HG02642 (cell line): ENCODE results near the gene INKA1.

Experiments used
- ATAC-seq: cut with Tn5 transposase; IDR thresholded peaks from one replicate; pipeline ENCODE4 v1.9.1; 2021; ENCODE audit warnings: mild to moderate bottlenecking; ENCODE audit not compliant: unreplicated experiment, poor library complexity

Gene INKA1

GRCh38 chr3:49786357-49787181 lies 16.5 kb upstream of the INKA1 start, which contains the start of gene IP6K1:
IP6K1 (minus strand) TSS chr3:49786542; CDS start chr3:49748040, 38,502 bp downstream.
- ATAC-seq = peak; percentile 98

- ATAC-seq = no peak
Observed at GRCh38 chr3:49787182-49787464, 15.9 kb upstream of the INKA1 start.

GRCh38 chr3:49787536-49787935 lies 15.5 kb upstream of the INKA1 start:
- ATAC-seq = no peak

- ATAC-seq = no peak
Observed at GRCh38 chr3:49788056-49788455, 15.0 kb upstream of the INKA1 start.

- no peak for ATAC-seq
Observed at GRCh38 chr3:49790626-49791411, 12.2 kb upstream of the INKA1 start.

GRCh38 chr3:49791571-49791970 lies 11.5 kb upstream of the INKA1 start:
- ATAC-seq = no peak

- ATAC-seq = no peak
Observed at GRCh38 chr3:49792371-49793150, 10.5 kb upstream of the INKA1 start.

- no peak for ATAC-seq
Observed at GRCh38 chr3:49793486-49794085, 9.5 kb upstream of the INKA1 start.

- ATAC-seq = no peak
Observed at GRCh38 chr3:49794431-49794830, 8.6 kb upstream of the INKA1 start.

GRCh38 chr3:49794926-49795905 lies 7.8 kb upstream of the INKA1 start:
- no peak for ATAC-seq

- no peak for ATAC-seq
Observed at GRCh38 chr3:49799105-49799504, 4.0 kb upstream of the INKA1 start.

- no peak for ATAC-seq
Observed at GRCh38 chr3:49799761-49800160, 3.3 kb upstream of the INKA1 start, which contains the start of gene CDHR4. CDHR4 (minus strand) TSS chr3:49799873; CDS start chr3:49799812, 61 bp downstream.

- ATAC-seq = no peak
Observed at GRCh38 chr3:49801160-49801559, 1.9 kb upstream of the INKA1 start.

- peak; percentile 18 for ATAC-seq
Observed at GRCh38 chr3:49803465-49804140, 542 bp downstream of the INKA1 start.

- ATAC-seq = no peak
Observed at GRCh38 chr3:49804141-49805041, 1.3 kb downstream of the INKA1 start.

- no peak for ATAC-seq
Observed at GRCh38 chr3:49805367-49805782, 2.3 kb downstream of the INKA1 start.

- no peak for ATAC-seq
Observed at GRCh38 chr3:49805897-49806701, 3.0 kb downstream of the INKA1 start.
